Endothelial cell (in vitro differentiated cells): ENCODE results near the gene NREP. TPM values are rescaled to one million over a fixed set of nuclear protein-coding genes. Genes with fewer than 3 reads are reported as not detected.

Source experiments
- DNase-seq: peaks from one replicate; pipeline ENCODE4 v3.0.0; 2021; ENCODE audit warnings: low spot score
- H3K27ac Mint-ChIP-seq: one replicate; pipeline ENCODE4 v1.8.0; 2021; ENCODE audit warnings: mixed read lengths, inconsistent platforms; ENCODE audit not compliant: unreplicated experiment
- H3K27me3 Mint-ChIP-seq: one replicate; pipeline ENCODE4 v1.8.0; 2021; ENCODE audit warnings: mild to moderate bottlenecking, moderate library complexity, mixed read lengths, inconsistent platforms; ENCODE audit not compliant: unreplicated experiment
- H3K36me3 Mint-ChIP-seq: one replicate; pipeline ENCODE4 v1.8.0; 2021; ENCODE audit warnings: mild to moderate bottlenecking, low read depth, mixed read lengths, inconsistent platforms; ENCODE audit not compliant: unreplicated experiment
- H3K4me1 Mint-ChIP-seq: one replicate; pipeline ENCODE4 v1.8.0; 2021; ENCODE audit warnings: mild to moderate bottlenecking, mixed read lengths, inconsistent platforms; ENCODE audit not compliant: unreplicated experiment
- H3K4me3 Mint-ChIP-seq: one replicate; pipeline ENCODE4 v1.8.0; 2021; ENCODE audit warnings: mild to moderate bottlenecking, mixed read lengths, inconsistent platforms; ENCODE audit not compliant: unreplicated experiment
- H3K9me3 Mint-ChIP-seq: one replicate; pipeline ENCODE4 v1.8.0; 2021; ENCODE audit warnings: mixed read lengths, inconsistent platforms; ENCODE audit not compliant: unreplicated experiment
- total RNA-seq: library from RNA; stranded (reverse); fragmentation: NEBNext Ultra II Directional; extraction: Animal tissue kit (Norgen Biotek cat#: 25700); gene quantifications from one replicate; pipeline ENCODE4 v1.2.1, GENCODE V29; 2021; ENCODE audit not compliant: unreplicated experiment
- TF ChIP-seq, protein P1 (sequence below): fragments of 200-600 bp; sonication (generic); IDR thresholded peaks from one replicate; pipeline ENCODE4 v1.5.0; 2021; ENCODE audit warnings: antibody characterized with exemption; ENCODE audit not compliant: unreplicated experiment

The NREP gene
- total RNA-seq, 1 donor from 2014 or later, result 218 TPM

GRCh38 chr5:111691914-111692313 lies 65.1 kb downstream of the NREP start:
- TF ChIP-seq, protein P1, sequence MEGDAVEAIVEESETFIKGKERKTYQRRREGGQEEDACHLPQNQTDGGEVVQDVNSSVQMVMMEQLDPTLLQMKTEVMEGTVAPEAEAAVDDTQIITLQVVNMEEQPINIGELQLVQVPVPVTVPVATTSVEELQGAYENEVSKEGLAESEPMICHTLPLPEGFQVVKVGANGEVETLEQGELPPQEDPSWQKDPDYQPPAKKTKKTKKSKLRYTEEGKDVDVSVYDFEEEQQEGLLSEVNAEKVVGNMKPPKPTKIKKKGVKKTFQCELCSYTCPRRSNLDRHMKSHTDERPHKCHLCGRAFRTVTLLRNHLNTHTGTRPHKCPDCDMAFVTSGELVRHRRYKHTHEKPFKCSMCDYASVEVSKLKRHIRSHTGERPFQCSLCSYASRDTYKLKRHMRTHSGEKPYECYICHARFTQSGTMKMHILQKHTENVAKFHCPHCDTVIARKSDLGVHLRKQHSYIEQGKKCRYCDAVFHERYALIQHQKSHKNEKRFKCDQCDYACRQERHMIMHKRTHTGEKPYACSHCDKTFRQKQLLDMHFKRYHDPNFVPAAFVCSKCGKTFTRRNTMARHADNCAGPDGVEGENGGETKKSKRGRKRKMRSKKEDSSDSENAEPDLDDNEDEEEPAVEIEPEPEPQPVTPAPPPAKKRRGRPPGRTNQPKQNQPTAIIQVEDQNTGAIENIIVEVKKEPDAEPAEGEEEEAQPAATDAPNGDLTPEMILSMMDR, result no peak
- no peak for DNase-seq
- Mint-ChIP-seq H3K27ac (no peak overlapping the region), H3K27me3 (no peaks in the 10 kb centered on the region), H3K4me3 (no peak overlapping the region), H3K4me1 (peaks cover 8% of the 10 kb centered on the region), H3K9me3 (no peaks in the 10 kb centered on the region), H3K36me3 (no peaks in the 10 kb centered on the region)

DNA sequence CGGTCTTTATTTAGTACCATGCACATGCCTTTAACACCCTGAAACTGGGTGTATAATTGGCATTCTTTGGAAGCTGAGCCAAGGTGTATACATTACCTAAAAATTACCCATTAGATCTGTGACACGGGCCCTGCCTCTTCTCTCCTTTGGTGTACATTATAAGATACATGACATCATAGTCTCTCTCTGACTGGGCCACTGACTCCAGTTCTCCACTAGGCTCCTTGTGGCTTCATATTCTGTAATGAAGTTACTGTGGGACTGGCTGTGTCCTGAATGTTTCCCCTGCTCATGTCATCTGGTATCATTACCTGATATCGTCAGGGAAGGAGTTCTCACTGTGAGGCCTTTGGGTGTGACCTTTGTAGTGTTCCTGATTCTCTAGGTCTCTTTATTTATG lies 65.5 kb downstream of the NREP start:
- DNase-seq, result no peak
- Mint-ChIP-seq H3K4me3 (no peak overlapping the region), H3K4me1 (peaks cover 7% of the 10 kb centered on the region), H3K36me3 (no peaks in the 10 kb centered on the region), H3K9me3 (no peaks in the 10 kb centered on the region), H3K27me3 (no peaks in the 10 kb centered on the region), H3K27ac (no peak overlapping the region)
- TF ChIP-seq, protein P1, result no peak

DNA sequence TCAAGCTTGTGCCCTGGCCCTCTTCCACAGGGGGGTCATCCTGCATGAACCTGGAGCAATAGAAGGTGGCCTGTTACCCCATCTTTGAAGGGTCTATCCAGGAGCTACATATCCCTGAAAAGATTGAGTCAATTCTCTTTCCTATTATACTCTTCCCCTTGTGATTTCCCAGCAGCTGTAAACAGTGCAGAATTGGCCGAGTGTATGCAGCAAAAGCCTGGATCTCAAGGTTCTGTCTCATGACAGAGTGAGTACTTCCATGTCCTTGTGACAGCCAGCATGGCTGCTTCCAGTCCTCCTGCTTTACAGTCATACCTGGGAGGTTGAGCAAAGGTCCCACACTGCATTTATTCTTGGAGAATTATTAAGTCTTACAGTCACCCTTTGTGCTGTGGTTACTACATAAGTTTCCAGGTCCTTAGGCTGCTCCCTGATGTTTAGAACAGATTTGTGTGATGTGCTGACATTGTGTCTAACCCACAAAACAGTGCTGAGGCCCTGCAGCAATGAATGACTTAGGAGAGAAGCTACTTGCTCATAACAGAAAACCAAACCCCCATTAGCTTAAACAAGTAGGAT lies 67.5 kb downstream of the NREP start:
- no peak overlapping the region for H3K4me3 Mint-ChIP-seq
- no peaks in the 10 kb centered on the region for H3K36me3 Mint-ChIP-seq
- no peaks in the 10 kb centered on the region for H3K9me3 Mint-ChIP-seq
- H3K4me1 Mint-ChIP-seq, result peaks cover 3% of the 10 kb centered on the region
- TF ChIP-seq, protein P1, result no peak
- no peak overlapping the region for H3K27ac Mint-ChIP-seq
- no peaks in the 10 kb centered on the region for H3K27me3 Mint-ChIP-seq
- DNase-seq, result no peak

DNA sequence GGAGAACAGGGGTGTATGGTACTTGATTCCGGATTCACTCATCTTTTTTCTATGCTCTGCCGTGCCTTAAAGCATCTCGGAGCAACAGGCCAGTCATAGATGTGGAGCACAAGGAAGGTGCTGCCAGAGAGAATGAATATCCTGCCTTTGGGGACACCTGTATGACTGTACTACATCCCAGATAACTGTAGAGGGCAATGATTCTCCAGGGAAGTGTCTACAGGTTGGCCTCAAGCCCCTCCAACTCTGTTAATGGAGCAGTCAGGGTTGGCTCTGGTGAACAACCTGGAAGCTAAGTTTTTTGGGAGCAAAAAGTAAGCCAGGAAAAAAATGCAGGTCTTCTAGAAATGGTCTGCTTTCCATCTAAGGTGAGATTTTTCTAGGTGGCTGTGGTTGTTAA lies 71.0 kb downstream of the NREP start:
- Mint-ChIP-seq H3K4me3 (no peak overlapping the region), H3K27me3 (no peaks in the 10 kb centered on the region), H3K4me1 (peaks cover 6% of the 10 kb centered on the region), H3K9me3 (no peaks in the 10 kb centered on the region), H3K36me3 (no peaks in the 10 kb centered on the region), H3K27ac (no peak overlapping the region)
- DNase-seq, result no peak
- TF ChIP-seq, protein P1, result no peak

DNA sequence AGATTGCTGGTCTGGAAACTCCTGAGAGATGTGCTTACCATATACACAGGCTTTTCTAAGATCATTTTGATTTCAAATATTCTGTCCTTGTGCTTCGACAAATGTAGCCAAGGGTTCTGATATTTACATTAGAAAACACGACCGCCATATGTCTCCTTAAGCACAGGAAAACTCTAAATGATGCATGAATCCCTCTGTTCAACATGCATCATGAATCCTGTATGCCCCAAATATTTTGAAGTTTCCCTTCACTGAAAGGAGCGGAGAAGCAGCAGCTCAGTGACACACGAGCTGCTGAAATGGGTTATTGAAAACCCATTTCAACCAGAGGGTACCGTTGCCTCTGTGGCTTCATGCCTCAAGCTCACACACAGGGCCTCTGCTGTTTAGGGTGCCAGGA lies 74.4 kb downstream of the NREP start:
- no peak overlapping the region for H3K4me3 Mint-ChIP-seq

More for the DNA sequence above, 74.4 kb downstream of the NREP start:
- Mint-ChIP-seq H3K4me1 (peaks cover 25% of the 10 kb centered on the region), H3K27ac (no peak overlapping the region), H3K9me3 (no peaks in the 10 kb centered on the region), H3K36me3 (no peaks in the 10 kb centered on the region), H3K27me3 (no peaks in the 10 kb centered on the region)
- TF ChIP-seq, protein P1, result no peak
- DNase-seq, result no peak
